ENCODE results near the gene TEX11.

The TEX11 gene

DNA sequence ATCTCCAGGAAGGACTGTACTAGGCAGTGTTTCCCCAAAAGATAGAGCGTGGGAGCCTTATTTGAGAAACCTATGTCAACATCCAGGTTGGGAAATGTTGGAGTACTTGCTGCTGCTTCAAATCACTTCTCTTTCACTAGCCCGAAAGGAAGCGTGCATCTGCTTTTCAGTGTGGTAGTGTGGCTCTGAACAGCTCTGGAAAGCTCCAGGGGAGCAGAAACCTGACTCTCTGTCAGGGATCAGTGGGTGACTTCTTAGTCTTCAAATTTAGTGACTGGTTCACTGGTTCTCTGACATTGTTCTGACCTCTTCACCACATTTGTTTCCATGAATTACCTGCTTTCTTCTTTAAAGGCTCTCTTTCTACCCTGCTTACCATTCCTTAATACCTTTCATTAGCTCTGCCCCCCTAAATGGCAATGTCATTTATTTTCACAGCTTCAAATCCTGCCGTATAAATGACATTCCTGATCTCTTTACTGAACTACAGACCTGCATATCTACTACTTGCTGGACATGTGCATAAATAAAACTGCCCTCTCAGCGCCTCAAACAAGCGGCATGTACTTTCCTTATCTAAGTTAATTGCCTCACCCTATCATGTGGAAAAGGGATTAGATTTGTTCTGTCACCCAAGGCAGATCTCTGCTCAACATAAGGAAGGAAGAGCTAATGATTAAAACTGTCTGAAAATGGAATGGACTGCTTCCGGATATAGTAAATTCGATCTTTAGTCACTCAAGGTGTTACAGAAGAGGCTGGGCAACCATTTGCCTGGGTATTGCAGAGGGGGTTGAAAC, 426.8 kb downstream of the TEX11 start:
- no peak overlapping the region for H3K4me3 ChIP-seq (ENCODE audit: low read depth, low read length)
- no peak for TF ChIP-seq CTCF (IDR thresholded peaks at IDR 0.05; ENCODE audit: low read depth, low read length, missing control alignments)
- in situ Hi-C loops (cut with HindIII; ENCODE audit: low sequenced_read_pairs) = no loop called here
- no peak for DNase-seq (ENCODE audit: low read depth)

GRCh38 chrX:70480660-70481018, 427.9 kb downstream of the TEX11 start:
- in situ Hi-C loops (cut with HindIII; ENCODE audit: low sequenced_read_pairs) = no loop called here
- TF ChIP-seq CTCF (IDR thresholded peaks at IDR 0.05; ENCODE audit: low read depth, low read length, missing control alignments) = no peak
- H3K4me3 ChIP-seq (ENCODE audit: low read depth, low read length) = no peak overlapping the region
- DNase-seq (ENCODE audit: low read depth) = no peak

- no peak for DNase-seq (ENCODE audit: low read depth)
- in situ Hi-C loops (cut with HindIII; ENCODE audit: low sequenced_read_pairs) = no loop called here
- no peak for TF ChIP-seq CTCF (IDR thresholded peaks at IDR 0.05; ENCODE audit: low read depth, low read length, missing control alignments)
- H3K4me3 ChIP-seq (ENCODE audit: low read depth, low read length) = no peak overlapping the region
These were observed 428.4 kb downstream of the TEX11 start for GRCh38 chrX:70479922-70480659.

DNA sequence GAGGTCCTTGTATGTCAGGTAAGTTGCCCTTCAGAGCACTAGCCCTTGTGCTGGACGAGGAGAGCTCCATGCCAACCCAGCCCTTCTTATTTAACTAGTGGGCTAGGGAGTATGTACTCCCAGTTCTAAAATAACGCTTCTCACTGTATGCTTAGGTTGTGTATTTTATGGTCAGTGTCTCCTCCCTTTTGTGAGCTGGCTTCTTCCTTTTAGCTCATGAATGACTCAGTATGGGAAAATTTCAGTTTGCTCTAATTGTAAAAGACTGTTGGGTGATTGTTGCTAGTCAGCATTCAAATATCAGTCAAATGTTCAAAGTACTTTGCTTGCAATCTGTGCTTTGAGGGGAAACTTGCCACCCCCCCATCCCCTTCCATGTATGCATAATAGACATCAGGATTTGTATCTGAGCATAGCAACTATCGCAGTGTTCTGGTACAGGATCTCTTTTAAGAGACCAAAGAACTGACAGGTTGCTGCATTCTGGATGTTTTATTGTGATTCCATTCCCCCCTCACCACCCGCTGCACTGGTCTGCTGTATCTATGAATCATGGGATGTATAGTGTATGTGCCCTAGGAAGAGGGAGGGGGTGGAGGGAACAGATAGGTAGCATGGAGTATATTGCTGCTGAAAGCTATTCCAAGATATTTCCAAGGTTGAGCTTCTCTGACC, 429.1 kb downstream of the TEX11 start:
- in situ Hi-C loops (cut with HindIII; ENCODE audit: low sequenced_read_pairs) = no loop called here
- peak; percentile 38 for DNase-seq (ENCODE audit: low read depth)
- no peak overlapping the region for H3K4me3 ChIP-seq (ENCODE audit: low read depth, low read length)
- TF ChIP-seq CTCF (IDR thresholded peaks at IDR 0.05; ENCODE audit: low read depth, low read length, missing control alignments) = no peak

Data from astrocyte of the cerebellum (primary cell).